K562 (cell line): Measurements from ENCODE around the gene ORC4. TPM values are rescaled to one million over a fixed set of nuclear protein-coding genes. Genes with fewer than 3 reads are reported as not detected.

Source experiments
- ATAC-seq: fragments of 200-7000 bp; cut with Tn5 transposase; 3 replicates; pipeline ENCODE4 v1.9.1; 2020; ENCODE audit warnings: moderate library complexity
- BruUV-seq: library from RNA; stranded (reverse); fragments of 400-500 nt; replicated peaks from 2 replicates; lab custom pipeline; 2021; lab: Mats Ljungman, UMichigan
- CTCF ChIA-PET: fragments of 300-600 bp; formaldehyde crosslinking; extraction: SDS; loops from one replicate; lab custom pipeline; 2021; ENCODE audit warnings: low intra/inter-chr PET ratio; lab: Yijun Ruan, JAX
- POLR2A ChIA-PET: fragments of 300-600, 350-650 bp; sonication (Branson Sonifier 250); formaldehyde crosslinking; extraction: SDS; loops from one replicate; lab custom pipeline; 2021; ENCODE audit warnings: antibody characterized with exemption, inconsistent platforms; lab: Yijun Ruan, JAX
- DNase-seq, 4 experiments: peaks; one replicate each; pipeline versions ENCODE4 v3.0.0 to v3.0.0-alpha.2; 2011 to 2018; ENCODE audit warnings: low spot score in 3 of 4, mixed read lengths in 3 of 4; ENCODE audit errors: extremely low read depth in 1 of 4
- FAIRE-seq: peaks from 2 replicates; lab custom pipeline; 2011; peaks lifted over from hg19 to GRCh38; lab: Jason Lieb, UNC
- H2AFZ ChIP-seq: 2 replicates; pipeline ENCODE4 v1.6.0; 2011; ENCODE audit warnings: low read depth, low read length, control low read depth, inconsistent platforms
- H3K27ac ChIP-seq: fragments of 200-600 bp; 3 replicates; pipeline ENCODE4 v1.8.0; 2011; ENCODE audit warnings: low read depth, mild to moderate bottlenecking, control low read depth, inconsistent platforms, low read length, moderate library complexity, mixed read lengths; ENCODE audit errors: extremely low read depth
- H3K27me3 ChIP-seq, 2 experiments: fragments of 300-600 bp in 1 of 2; 2 replicates in 1 of 2; 3 replicates in 1 of 2; pipeline versions ENCODE4 v1.6.0 to v1.8.0; 2011; ENCODE audit warnings: inconsistent platforms in 2 of 2, low read length in 2 of 2, mild to moderate bottlenecking in 1 of 2, mixed read lengths in 1 of 2, moderate library complexity in 1 of 2; ENCODE audit not compliant: control insufficient read depth in 2 of 2, insufficient read depth in 2 of 2
- H3K36me3 ChIP-seq: fragments of 300-600 bp; 3 replicates; pipeline ENCODE4 v1.8.0; 2011; ENCODE audit warnings: mild to moderate bottlenecking, low read length, inconsistent platforms; ENCODE audit not compliant: control insufficient read depth, insufficient read depth
- H3K4me1 ChIP-seq, 2 experiments: fragments of 200-600 bp in 1 of 2; replicated peaks in 1 of 2; 2 replicates in 1 of 2; 3 replicates in 1 of 2; pipeline versions ENCODE4 v1.5.1 to v1.8.0; 2011; ENCODE audit warnings: inconsistent platforms in 2 of 2, low read length in 2 of 2, mild to moderate bottlenecking in 1 of 2, mixed read lengths in 1 of 2, moderate library complexity in 1 of 2; ENCODE audit not compliant: control insufficient read depth in 2 of 2, insufficient read depth in 2 of 2
- H3K4me2 ChIP-seq: 2 replicates; pipeline ENCODE4 v1.6.1; 2011; ENCODE audit warnings: low read length, control low read depth, inconsistent platforms, mixed read lengths; ENCODE audit not compliant: insufficient read depth
- H3K4me3 ChIP-seq: fragments of 200-600 bp; sonication (generic), shearing (Covaris generic); 2 replicates; pipeline ENCODE4 v1.5.1; 2016; ENCODE audit warnings: control low read depth, inconsistent platforms
- H3K79me2 ChIP-seq: fragments of 200-600 bp; 3 replicates; pipeline ENCODE4 v1.8.0; 2011; ENCODE audit warnings: low read length, inconsistent platforms; ENCODE audit not compliant: control insufficient read depth, insufficient read depth
- H3K9ac ChIP-seq, 2 experiments: 2 replicates each; pipeline versions ENCODE4 v1.6.0 to v1.6.1; 2011; ENCODE audit warnings: low read depth in 2 of 2, low read length in 2 of 2, control low read depth in 1 of 2, inconsistent platforms in 1 of 2, mild to moderate bottlenecking in 1 of 2, mixed read lengths in 1 of 2; ENCODE audit not compliant: insufficient read depth in 1 of 2
- H3K9me1 ChIP-seq: one replicate; pipeline ENCODE4 v1.6.0; 2011; ENCODE audit warnings: inconsistent platforms, mild to moderate bottlenecking, low read length, moderate library complexity; ENCODE audit not compliant: control insufficient read depth, insufficient read depth
- H3K9me3 ChIP-seq: replicated peaks from 2 replicates; pipeline ENCODE4 v1.5.1; 2011; ENCODE audit warnings: low read depth, low read length, inconsistent platforms; ENCODE audit not compliant: control insufficient read depth, insufficient read depth
- H4K20me1 ChIP-seq: replicated peaks from 2 replicates; pipeline ENCODE4 v1.6.1; 2011; ENCODE audit warnings: low read length, inconsistent platforms, mixed read lengths; ENCODE audit not compliant: control insufficient read depth, insufficient read depth
- ELF4 ChIP-seq: fragments of 450-650 bp; formaldehyde crosslinking; IDR thresholded peaks from 2 replicates; pipeline ENCODE4 v1.4.0; 2022; ENCODE audit warnings: missing genetic modification characterization
- ELK3 ChIP-seq: fragments of 450-650 bp; formaldehyde crosslinking; IDR thresholded peaks from 2 replicates; pipeline ENCODE4 v1.4.0; 2020; ENCODE audit warnings: mild to moderate bottlenecking
- HDAC8 ChIP-seq: fragments of 450-650 bp; IDR thresholded peaks from 2 replicates; pipeline ENCODE4 v1.6.1; 2016; ENCODE audit warnings: mild to moderate bottlenecking, missing genetic modification characterization, moderate library complexity, missing compliant biosample characterization
- HNRNPL ChIP-seq: fragments of 200-400 bp; formaldehyde crosslinking; IDR thresholded peaks from 2 replicates; pipeline ENCODE4 v1.6.1; 2017; ENCODE audit warnings: low read depth, mild to moderate bottlenecking, low read length
- NCOA4 ChIP-seq: fragments of 450-650 bp; IDR thresholded peaks from 2 replicates; pipeline ENCODE4 v1.6.1; 2018; ENCODE audit warnings: mild to moderate bottlenecking; ENCODE audit not compliant: partially characterized antibody
- REST ChIP-seq, 2 experiments: fragments of 450-650 bp; formaldehyde crosslinking in 1 of 2; IDR thresholded peaks; 2 replicates each; pipeline versions ENCODE4 v1.4.0 to v1.6.1; 2014 to 2020; ENCODE audit warnings: mild to moderate bottlenecking in 2 of 2, borderline replicate concordance in 1 of 2, low read depth in 1 of 2
- ZNF592 ChIP-seq: fragments of 450-650 bp; IDR thresholded peaks from 2 replicates; pipeline ENCODE4 v1.6.1; 2017; ENCODE audit warnings: antibody characterized with exemption, mild to moderate bottlenecking
- ZNF699 ChIP-seq: fragments of 250-450 bp; sonication (Bioruptor Pico); IDR thresholded peaks from 2 replicates; pipeline ENCODE4 v1.8.0; 2021; ENCODE audit warnings: mild to moderate bottlenecking, moderate library complexity; ENCODE audit not compliant: insufficient replicate concordance
- WGBS: fragments of 100-300 bp; shearing (Covaris generic); methylation state at CpG from one replicate; pipeline ENCODE4 v1.1.6; 2016; ENCODE audit warnings: low coverage, mixed read lengths; ENCODE audit not compliant: insufficient coverage; ENCODE audit errors: missing lambda C conversion rate; 5-methylcytosine and 5-hydroxymethylcytosine counted together
- in situ Hi-C: fragments of 300-500 bp; cut with MboI; formaldehyde crosslinking; loops from 4 replicates; pipeline ENCODE4 v1.15.0; 2018; ENCODE audit warnings: inconsistent platforms, mixed read lengths
- intact Hi-C: fragments of 100-400 bp; cut with micrococcal nuclease; formaldehyde crosslinking; loops from 2 replicates; pipeline ENCODE4 v1.14.2; 2022
- polyA plus RNA-seq, 8 experiments: library from polyadenylated mRNA; depleted of rRNA in 4 of 8; stranded (reverse) in 5 of 8; unstranded in 3 of 8; fragments of >200 nt; fragmentation: Nextera tagmentation in 2 of 8; fragmentation: Illumina TruSeq in 1 of 8; extraction: Ambion mirVana in 2 of 8; extraction: Trizol in 1 of 8; gene quantifications; 2 replicates each; pipeline versions ENCODE4 v1.2.1 to v1.2.3, GENCODE V29; 2011 to 2014; ENCODE audit warnings: inconsistent platforms in 1 of 8, missing spikeins in 1 of 8
- total RNA-seq, 7 experiments: library from RNA; depleted of rRNA in 6 of 7; stranded (reverse); fragments of >200 nt in 6 of 7; fragmentation: Illumina TruSeq in 2 of 7; extraction: Trizol in 2 of 7; gene quantifications; 2 replicates each; pipeline versions ENCODE4 v1.2.1 to v1.2.3, GENCODE V29; 2011 to 2021; ENCODE audit warnings: low replicate concordance in 1 of 7

The ORC4 gene
- total and polyA plus RNA-seq, 9 of the 15 experiments (the other 6 are each of a cell fraction or from before 2014, with no cell fraction given), result 58.6 to 100 (median 70.5) TPM

- Histone ChIP-seq H3K4me1 (no peaks in the 10 kb centered on the region), H3K27ac (no peak overlapping the region), H3K9me1 (no peaks in the 10 kb centered on the region), H3K9ac (no peak overlapping the region), H3K27me3 (no peaks in the 10 kb centered on the region), H3K36me3 (no peaks in the 10 kb centered on the region), H3K79me2 (no peaks in the 10 kb centered on the region), H2AFZ (no peak overlapping the region), H4K20me1 (no peaks in the 10 kb centered on the region), H3K4me2 (no peak overlapping the region), H3K9me3 (no peaks in the 10 kb centered on the region), H3K4me3 (no peak overlapping the region)
- WGBS, result 93% methylated on average over 4 of the region's 4 CpGs
- in situ Hi-C loops (loop anchor here (25.0 kb wide), 1 partner anchor 1060 kb away; no protein-coding TSS in a partner anchor), intact Hi-C loops (no loop called here)
- CTCF ChIA-PET, result no interaction called here
- POLR2A ChIA-PET, result no interaction called here
- no peak for DNase-seq
- no TSS peak for BruUV-seq
- no peak for FAIRE-seq
- ATAC-seq, result no peak
- TF ChIP-seq HNRNPL (no peak), ZNF699 (CRISPR knock-in tag) (no peak), ELK3 (CRISPR knock-in tag) (no peak), REST (IDR thresholded peaks at IDR 0.05; ENCODE audit: borderline replicate concordance) (no peak), REST (CRISPR knock-in tag; IDR thresholded peaks at IDR 0.05; ENCODE audit: low read depth) (no peak), ELF4 (CRISPR knock-in tag) (no peak), HDAC8 (no peak), ZNF592 (no peak), NCOA4 (no peak)
These were observed 93.4 kb downstream of the ORC4 start for GRCh38 chr2:147927053-147927588.
